HG03196 (cell line): ENCODE data around the gene SNN.

Source experiments
- ATAC-seq: cut with Tn5 transposase; IDR thresholded peaks from one replicate; pipeline ENCODE4 v1.9.1; 2021; ENCODE audit not compliant: unreplicated experiment

The SNN gene

DNA sequence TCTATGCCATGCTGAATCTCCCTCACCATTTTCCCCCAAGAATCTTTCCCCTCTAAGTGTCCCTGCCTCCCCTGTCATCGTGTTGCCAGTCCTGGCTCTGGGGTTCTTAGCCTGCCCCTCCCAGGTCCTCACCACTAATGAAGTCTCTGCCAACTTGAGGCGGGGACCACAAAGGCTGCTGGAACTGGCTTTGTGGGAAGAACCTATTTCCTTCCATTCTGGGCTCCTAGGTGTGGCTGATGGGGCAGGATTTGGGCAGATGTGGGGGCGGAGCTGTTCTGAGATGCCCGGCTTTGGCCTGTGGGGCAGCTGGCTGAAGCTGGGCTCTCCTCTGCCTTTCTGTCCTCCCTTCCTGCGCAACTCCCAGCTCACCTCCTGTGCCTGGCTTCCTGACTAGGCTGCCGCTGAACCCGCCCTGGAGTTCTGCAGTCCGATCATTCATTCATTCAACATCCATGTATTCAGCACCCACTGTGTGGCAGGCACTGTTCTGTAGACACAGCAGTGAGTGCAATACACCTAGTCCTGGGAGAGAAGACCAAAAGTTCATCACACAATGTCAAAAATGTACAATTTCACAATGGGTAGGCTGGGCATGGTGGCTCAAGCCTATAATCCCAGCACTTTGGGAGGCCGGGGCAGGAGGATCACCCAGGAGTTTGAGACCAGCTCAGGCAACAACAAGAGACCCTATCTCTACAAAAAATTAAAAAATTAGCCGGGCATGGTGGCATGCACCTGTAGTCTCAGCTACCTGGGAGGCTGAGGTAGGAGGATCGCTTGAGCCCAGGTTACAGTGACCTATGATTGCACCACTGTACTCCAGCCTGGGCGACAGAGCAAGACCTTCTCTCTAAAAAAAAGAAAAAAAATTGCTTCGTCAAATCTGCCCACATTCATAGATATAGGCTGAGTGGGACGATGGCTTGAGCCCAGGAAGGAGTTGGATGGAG lies 1.9 kb upstream of the SNN start:
- ATAC-seq, result no peak

- no peak for ATAC-seq
Observed at GRCh38 chr16:11667221-11667823, 933 bp upstream of the SNN start.

- no peak for ATAC-seq
Observed at GRCh38 chr16:11668623-11669379, 546 bp downstream of the SNN start.

GRCh38 chr16:11669380-11670146 lies 1.3 kb downstream of the SNN start:
- no peak for ATAC-seq

GRCh38 chr16:11670171-11671131 lies 2.2 kb downstream of the SNN start:
- ATAC-seq, result peak; percentile 29

DNA sequence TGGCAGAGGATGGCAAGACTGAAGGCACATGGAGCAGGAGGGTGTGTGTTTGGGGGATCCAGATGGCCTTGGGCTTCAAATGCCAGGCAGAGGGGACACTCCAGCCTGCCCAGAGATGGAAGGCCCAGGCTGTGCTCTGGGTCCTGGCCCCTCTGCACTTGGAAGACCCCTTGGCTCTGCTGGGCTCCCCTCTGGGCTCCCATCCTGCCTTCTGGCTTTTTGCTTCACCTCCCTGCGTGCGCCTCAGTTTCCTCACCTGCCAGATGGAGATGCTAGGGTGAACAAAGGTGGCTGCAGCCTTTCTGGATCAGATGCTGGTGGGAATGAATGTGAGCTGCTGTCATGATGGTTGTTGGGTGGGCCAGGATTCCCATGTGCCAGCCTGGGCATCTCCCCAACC lies 3.0 kb downstream of the SNN start:
- no peak for ATAC-seq

DNA sequence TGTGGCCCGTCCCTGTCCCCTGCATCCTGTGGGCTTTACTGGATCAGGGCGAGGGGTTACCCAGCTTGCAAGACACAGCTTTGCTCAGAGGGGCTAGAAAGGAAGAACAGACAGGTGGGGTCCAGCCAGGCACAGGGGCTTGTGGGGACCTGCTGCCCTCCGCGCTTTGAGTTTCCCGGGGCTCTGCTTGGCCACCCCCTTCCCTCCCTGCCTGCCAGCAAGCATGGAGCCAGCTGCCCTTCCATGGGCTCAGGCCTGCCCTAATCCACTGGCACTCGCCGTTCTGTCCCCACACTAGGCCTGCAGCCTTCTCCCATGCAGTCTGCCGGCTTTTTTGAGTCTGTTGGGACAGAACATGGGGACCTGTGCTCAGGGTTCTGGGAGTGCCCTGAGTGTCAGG lies 3.4 kb downstream of the SNN start:
- ATAC-seq, result no peak

DNA sequence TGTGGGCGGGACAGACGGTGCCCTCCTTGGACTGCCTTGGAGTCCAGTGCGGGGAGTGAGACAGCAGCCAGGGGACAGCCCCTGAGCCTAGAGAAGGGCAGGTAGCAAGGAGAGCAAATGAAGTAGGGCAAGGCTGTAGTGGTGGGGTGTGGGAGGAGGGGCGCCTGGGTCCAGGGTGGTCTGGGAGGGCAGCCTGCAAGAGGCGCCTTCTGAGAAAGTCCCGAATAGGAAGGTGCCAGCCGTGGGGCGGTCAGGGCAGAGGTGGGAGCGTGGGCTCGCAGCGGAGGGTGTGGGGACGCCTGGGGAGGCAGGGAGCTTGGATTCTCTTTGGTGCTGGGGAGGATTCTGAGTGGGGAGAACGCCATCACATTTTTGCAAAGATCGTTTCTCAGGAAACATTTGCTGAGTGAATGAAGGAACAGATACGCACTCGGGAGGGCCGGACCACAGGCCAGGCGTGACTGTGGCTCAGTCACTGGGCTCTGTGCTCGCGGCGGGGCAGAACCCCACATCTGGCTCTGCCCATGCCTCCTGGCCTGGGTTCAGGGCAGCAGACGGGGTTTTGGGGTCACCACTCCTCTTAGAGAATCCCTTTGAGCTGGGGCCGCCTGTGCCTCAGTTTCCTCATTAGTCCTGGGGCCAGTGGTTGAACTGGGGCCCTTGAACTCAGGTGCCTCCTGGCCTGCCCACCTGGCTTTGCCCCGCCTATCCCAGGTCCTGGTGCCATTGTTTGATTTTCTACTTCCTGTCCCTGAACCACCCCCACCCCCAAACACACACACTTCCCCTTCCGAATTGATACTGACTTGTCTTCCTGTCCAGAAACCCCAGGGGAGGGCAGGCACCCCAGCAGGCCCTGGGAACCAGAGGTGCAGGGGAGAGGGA lies 4.2 kb downstream of the SNN start:
- ATAC-seq, result no peak

DNA sequence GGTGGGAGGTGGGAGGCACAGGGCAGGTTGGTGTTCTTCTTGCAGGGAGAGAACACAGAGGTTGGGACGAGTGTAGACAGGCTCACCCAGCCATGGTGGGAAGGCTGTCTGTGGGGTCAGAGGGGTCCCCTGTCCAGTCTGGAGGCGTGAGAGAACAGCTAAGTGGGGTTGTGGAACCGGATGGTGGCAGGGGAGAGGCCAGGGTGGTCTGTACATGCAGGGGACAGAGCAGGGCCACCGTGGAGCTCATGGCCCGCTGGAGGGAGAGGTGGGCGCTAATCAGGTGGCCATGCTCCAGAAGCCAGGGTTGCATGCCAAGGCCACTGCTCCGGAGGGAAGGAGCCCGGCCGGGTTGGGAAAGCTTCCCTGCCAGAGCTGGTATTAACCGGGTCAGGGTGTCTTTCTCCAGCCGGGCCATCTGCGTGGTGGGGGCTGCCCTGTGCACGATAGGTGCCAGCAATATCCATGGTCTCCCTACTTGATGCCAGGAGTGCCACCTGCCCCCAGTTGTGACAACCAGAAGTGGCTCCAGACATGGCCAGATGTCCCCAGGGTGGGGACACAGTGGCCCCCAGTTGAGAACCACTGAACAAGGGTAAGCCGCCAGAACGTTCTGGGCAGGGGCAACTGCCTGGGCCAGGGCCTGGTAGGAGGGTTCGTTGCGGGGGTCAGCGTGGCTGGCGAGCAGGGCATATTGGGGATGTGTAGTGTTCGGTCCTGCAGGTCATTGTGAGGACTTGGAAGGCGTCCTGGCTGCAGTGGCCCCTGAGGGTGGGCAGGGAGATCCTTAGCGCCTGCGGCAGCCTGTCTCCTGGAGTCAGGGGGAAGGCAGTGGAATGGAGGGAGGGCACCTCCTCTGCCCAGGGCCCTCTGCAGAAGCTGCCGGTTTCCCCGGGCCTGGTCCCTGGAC lies 5.1 kb downstream of the SNN start:
- ATAC-seq, result no peak

- no peak for ATAC-seq
Observed at GRCh38 chr16:11674001-11674817, 6.0 kb downstream of the SNN start.

DNA sequence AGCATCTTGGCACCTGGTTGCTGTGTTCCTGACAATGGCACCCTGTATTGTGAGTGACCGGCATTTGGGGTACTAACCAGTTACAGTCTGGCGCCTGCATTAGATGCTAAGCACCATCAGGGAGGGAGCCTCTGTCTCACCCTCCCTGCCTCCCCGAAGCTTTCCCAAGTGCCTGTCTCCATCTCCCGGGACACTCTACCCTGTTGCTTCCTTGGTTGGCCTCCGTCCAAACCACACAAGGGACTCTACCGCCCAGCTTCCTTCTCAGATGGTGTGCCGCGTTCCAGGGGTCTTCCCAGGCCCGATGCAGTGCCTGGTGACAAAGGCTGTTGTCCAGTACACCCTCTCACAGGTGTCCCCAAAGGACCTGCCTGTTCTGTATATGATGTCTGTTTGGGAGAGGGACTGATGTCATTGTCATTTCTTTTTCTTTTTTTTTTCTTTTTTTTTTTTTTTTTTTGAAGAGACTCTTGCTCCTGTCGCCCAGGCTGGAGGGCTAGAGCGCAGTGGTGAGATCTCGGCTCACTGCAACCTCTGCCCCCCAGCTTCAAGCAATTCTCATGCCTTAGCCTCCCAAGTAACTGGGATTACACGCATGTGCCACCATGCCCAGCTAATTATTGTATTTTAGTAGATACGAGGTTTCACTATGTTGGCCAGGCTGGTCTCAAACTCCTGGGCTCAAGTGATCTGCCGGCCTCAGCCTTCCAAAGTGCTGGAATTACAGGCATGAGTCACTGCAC lies 6.7 kb downstream of the SNN start:
- no peak for ATAC-seq

- ATAC-seq, result no peak
Observed at GRCh38 chr16:11675561-11676511, 7.6 kb downstream of the SNN start.

- no peak for ATAC-seq
Observed at GRCh38 chr16:11676799-11677198, 8.5 kb downstream of the SNN start.

DNA sequence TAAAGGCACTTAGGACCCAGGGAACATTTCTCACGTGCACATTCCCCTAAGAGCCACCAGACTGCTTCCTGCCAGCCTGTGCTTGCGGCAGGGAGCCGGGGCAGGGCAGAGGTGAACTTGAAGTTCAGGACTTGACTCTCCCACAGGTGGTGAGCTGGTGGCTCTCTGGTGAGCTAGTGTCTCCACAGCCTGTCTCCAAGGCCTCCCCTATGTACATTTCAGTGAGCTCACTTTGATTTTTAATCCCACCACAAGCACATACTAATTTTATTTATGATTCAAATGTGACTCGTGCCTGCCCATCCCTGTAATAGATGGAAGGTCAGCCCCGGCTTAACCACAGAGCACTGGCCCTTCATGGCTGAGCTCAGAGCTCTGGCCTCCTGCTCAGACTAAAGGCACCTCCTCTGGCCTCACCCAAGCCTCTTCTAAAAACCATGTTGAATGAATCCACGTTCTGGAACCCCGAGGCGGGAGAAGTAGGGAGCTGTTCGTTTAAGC lies 9.2 kb downstream of the SNN start:
- no peak for ATAC-seq
